DOHH2 (cell line): ENCODE results near the gene CRIP3.
A peak's percentile ranks its signal among the peaks of the same experiment; 100 is the strongest.

Source experiments
- H3F3A ChIP-seq: fragments of 200-600 bp; sonication (generic), shearing (Covaris generic); 2 replicates; pipeline ENCODE4 v1.6.0; 2016; ENCODE audit warnings: antibody characterized with exemption, mild to moderate bottlenecking; ENCODE audit not compliant: control insufficient read depth, insufficient read depth
- H3K27ac ChIP-seq: fragments of 200-600 bp; sonication (generic); 2 replicates; pipeline ENCODE4 v1.5.1; 2014; ENCODE audit warnings: low read depth, mild to moderate bottlenecking, low read length, moderate library complexity
- H3K27me3 ChIP-seq: fragments of 200-600 bp; sonication (generic); 2 replicates; pipeline ENCODE4 v1.6.1; 2014; ENCODE audit warnings: mild to moderate bottlenecking, low read length, mixed read lengths; ENCODE audit not compliant: control insufficient read depth
- H3K36me3 ChIP-seq: fragments of 200-600 bp; sonication (generic); 2 replicates; pipeline ENCODE4 v1.6.1; 2014; ENCODE audit warnings: mild to moderate bottlenecking, low read length, moderate library complexity, mixed read lengths; ENCODE audit not compliant: control insufficient read depth
- H3K4me1 ChIP-seq: fragments of 200-600 bp; sonication (generic); 2 replicates; pipeline ENCODE4 v1.6.1; 2014; ENCODE audit warnings: mild to moderate bottlenecking, low read length, mixed read lengths; ENCODE audit not compliant: control insufficient read depth
- H3K4me2 ChIP-seq: fragments of 200-600 bp; sonication (generic); 2 replicates; pipeline ENCODE4 v1.6.0; 2014; ENCODE audit warnings: mild to moderate bottlenecking, low read length, moderate library complexity
- H3K4me3 ChIP-seq: fragments of 200-600 bp; sonication (generic); 2 replicates; pipeline ENCODE4 v1.5.1; 2014; ENCODE audit warnings: mild to moderate bottlenecking, low read length, mixed read lengths
- H3K79me2 ChIP-seq: fragments of 200-600 bp; sonication (generic); 2 replicates; pipeline ENCODE4 v1.6.1; 2014; ENCODE audit warnings: mild to moderate bottlenecking, low read length, mixed read lengths; ENCODE audit not compliant: control insufficient read depth
- H3K9me2 ChIP-seq: fragments of 200-600 bp; sonication (generic); replicated peaks from 2 replicates; pipeline ENCODE4 v1.6.1; 2014; ENCODE audit warnings: mild to moderate bottlenecking, low read length, mixed read lengths; ENCODE audit not compliant: control insufficient read depth
- H3K9me3 ChIP-seq: fragments of 200-600 bp; sonication (generic); 2 replicates; pipeline ENCODE4 v1.6.1; 2014; ENCODE audit warnings: antibody characterized with exemption, low read length, mixed read lengths; ENCODE audit not compliant: control insufficient read depth, insufficient read depth
- H4K20me1 ChIP-seq: fragments of 200-600 bp; sonication (generic); 2 replicates; pipeline ENCODE4 v1.6.0; 2014; ENCODE audit warnings: low read depth, mild to moderate bottlenecking, antibody characterized with exemption, low read length, moderate library complexity; ENCODE audit not compliant: control insufficient read depth, insufficient read depth
- CTCF ChIP-seq: fragments of 200-600 bp; sonication (generic); IDR thresholded peaks from one replicate; pipeline ENCODE4 v1.5.1; 2014; ENCODE audit warnings: antibody characterized with exemption, mild to moderate bottlenecking, low read depth, low read length; ENCODE audit not compliant: poor library complexity, severe bottlenecking
- EZH2phosphoT487 ChIP-seq: fragments of 200-600 bp; sonication (generic); IDR thresholded peaks from 2 replicates; pipeline ENCODE4 v1.6.1; 2017; ENCODE audit warnings: borderline replicate concordance, mild to moderate bottlenecking, antibody characterized with exemption, low read length, moderate library complexity, mixed read lengths

Gene CRIP3

GRCh38 chr6:43277306-43277642 lies 31.4 kb downstream of the CRIP3 start:
- Histone ChIP-seq H4K20me1 (no peaks in the 10 kb centered on the region), H3K36me3 (no peaks in the 10 kb centered on the region), H3K27ac (no peak overlapping the region), H3K27me3 (no peaks in the 10 kb centered on the region), H3K9me2 (no peaks in the 10 kb centered on the region), H3K79me2 (no peaks in the 10 kb centered on the region), H3K9me3 (no peaks in the 10 kb centered on the region), H3K4me3 (no peak overlapping the region), H3K4me2 (peak overlapping the region; percentile 78; the same call in 1 of the 2 replicates), H3F3A (peaks cover 9% of the 10 kb centered on the region), H3K4me1 (peaks cover 46% of the 10 kb centered on the region)
- TF ChIP-seq EZH2phosphoT487 = no peak
- TF ChIP-seq CTCF = peak; percentile 13

DNA sequence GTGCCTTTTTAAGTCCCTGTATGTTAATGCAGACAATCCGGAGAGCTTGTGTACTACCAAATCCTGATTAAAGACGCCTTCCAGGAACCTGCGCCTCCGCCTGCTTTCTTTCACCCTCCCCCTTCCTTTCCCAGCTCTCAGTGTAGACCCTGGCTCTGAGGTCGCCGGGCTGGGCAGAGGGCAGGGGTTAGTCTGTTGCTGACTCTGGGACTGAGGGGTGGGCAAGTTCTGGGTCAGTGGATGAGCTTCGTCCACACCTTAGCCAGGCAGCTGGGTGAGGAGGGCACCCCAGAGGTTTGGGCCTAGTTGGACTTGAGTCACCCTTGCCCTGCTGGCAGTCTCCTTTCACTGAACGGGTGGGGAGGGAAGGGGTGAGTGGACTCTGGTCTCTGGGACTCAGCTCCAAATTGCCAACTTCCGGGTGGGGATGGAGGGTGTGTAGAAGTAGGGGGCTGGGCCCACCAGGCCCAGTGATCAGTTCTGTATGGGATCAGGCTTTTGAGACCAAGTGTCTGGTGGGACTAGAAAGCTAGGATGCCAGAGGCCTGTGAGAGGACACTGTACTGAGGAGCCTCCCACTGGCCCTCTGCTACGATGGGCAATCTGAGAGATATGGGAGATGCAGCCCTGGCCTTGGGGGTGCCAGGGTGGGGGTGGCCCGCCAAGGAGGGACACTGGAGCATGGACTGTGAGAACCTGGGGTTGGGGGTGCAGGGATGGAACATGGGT lies 31.9 kb downstream of the CRIP3 start:
- Histone ChIP-seq H3K27ac (no peak overlapping the region; the same call in 1 of the 2 replicates), H3K4me2 (peak overlapping the region; percentile 78), H3K79me2 (no peaks in the 10 kb centered on the region), H3K4me1 (peaks cover 49% of the 10 kb centered on the region), H3K36me3 (no peaks in the 10 kb centered on the region), H3F3A (peaks cover 14% of the 10 kb centered on the region), H3K27me3 (no peaks in the 10 kb centered on the region), H3K9me3 (no peaks in the 10 kb centered on the region), H3K9me2 (no peaks in the 10 kb centered on the region), H3K4me3 (peak overlapping the region; percentile 67), H4K20me1 (no peaks in the 10 kb centered on the region)
- TF ChIP-seq EZH2phosphoT487 = no peak
- TF ChIP-seq CTCF = no peak

GRCh38 chr6:43275801-43276576 lies 32.6 kb downstream of the CRIP3 start:
- Histone ChIP-seq H3K79me2 (no peaks in the 10 kb centered on the region), H3K4me1 (peaks cover 57% of the 10 kb centered on the region), H3K27ac (peak overlapping the region; percentile 28), H3K4me3 (peak overlapping the region; percentile 67), H3K9me2 (no peaks in the 10 kb centered on the region), H3K4me2 (peak overlapping the region; percentile 78), H3K27me3 (no peaks in the 10 kb centered on the region), H3K9me3 (no peaks in the 10 kb centered on the region), H4K20me1 (no peaks in the 10 kb centered on the region), H3F3A (peaks cover 19% of the 10 kb centered on the region), H3K36me3 (no peaks in the 10 kb centered on the region)
- TF ChIP-seq CTCF = no peak
- TF ChIP-seq EZH2phosphoT487 = no peak
